ENCODE data around the gene LNPEP. TPM values are rescaled to one million over a fixed set of nuclear protein-coding genes. Genes with fewer than 3 reads are reported as not detected.

The LNPEP gene
- total RNA-seq, 4 donors from 2014 or later: 7.2 to 40.5 (median 34.8) TPM

DNA sequence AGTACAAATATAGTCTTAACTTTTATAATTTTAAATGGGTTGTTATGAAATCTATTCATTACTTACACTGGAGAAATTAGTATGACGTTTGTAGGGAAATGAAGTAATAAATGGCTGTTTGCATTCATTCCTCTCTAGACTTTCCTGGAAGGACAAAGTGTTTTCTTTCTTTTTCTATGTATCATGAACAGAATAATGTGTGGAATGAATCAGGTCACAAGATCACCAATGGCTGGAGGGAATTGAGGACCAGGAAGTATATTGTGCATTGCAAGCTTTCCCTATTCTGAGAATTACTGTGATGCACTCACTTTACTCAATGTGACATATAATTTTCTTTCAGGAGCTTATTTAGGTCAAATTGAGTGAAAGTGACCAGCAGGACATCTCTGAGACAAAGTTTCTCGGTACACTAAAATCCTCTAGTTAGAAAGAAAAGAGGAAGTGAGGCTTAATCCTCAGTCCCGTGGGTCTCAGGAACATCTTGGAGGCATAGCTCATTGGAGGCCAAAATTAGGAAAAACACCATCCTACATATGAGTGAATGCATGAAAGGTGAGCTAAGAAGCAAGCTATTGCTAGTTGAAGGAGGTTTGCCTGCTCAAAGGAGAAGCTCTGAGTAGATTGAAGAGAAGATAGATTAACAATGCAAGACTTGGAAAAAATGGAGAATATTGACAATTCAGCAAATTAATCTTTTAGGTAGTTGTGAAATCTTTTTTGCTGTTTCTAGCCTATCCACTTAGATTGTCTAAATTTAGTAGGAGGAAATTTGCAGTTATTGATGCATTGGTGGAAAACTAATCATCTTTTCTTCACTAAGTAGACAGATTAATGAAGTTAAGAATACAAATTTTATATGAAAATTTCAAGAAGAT lies 31.6 kb upstream of the LNPEP start:
- intact Hi-C loops (cut with DNase I; ENCODE audit: low total_unique reads): no loop called here
- peaks cover 0 to 40% (median 11%) of the 10 kb centered on the region in 4 donors for H3K36me3 ChIP-seq
- WGBS, 2 donors (ENCODE audit: low coverage in 1 of 2): 59 to 87% methylated on average over 3 of the region's 3 CpGs

DNA sequence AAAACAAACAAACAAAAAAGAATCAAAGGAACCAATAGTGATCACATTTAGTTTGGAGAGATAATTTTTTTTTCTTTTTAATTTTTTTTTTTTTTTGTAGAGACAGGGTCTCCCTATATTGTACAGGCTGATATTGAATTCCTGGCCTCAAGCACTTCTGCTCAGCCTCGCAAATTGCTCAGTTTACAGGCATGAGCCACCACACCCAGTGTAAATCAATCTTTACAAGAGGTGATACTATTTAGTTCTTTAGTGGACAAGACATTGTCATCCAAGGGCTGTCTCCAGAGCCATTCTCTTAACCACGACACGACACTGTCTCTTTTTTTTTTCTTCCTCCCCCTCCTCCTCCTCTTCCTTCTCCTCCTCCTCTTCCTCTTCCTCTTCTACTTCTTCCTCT lies 30.0 kb upstream of the LNPEP start:
- Histone ChIP-seq H3K9me3 (no peaks in the 10 kb centered on the region), H3K36me3 (peaks cover 0 to 30% (median 15%) of the 10 kb centered on the region in 4 donors), H3K27me3 (no peaks in the 10 kb centered on the region), H3K4me3 (no peak overlapping the region), H3K27ac (no peak overlapping the region), H3K4me1 (no peaks in the 10 kb centered on the region)
- 80 to 91% methylated on average over 3 of the region's 3 CpGs for WGBS, 2 donors (ENCODE audit: low coverage in 1 of 2)
- intact Hi-C loops (cut with DNase I; ENCODE audit: low total_unique reads) (no loop called here), in situ Hi-C loops (cut with MboI; ENCODE audit: low pct_ligation_motif_present in 1 of 4, low pct_unique_long_range_greater_than_20kb in 1 of 4, low sequenced_read_pairs in 3 of 4) (no loop called here)
- TF ChIP-seq, protein P1, sequence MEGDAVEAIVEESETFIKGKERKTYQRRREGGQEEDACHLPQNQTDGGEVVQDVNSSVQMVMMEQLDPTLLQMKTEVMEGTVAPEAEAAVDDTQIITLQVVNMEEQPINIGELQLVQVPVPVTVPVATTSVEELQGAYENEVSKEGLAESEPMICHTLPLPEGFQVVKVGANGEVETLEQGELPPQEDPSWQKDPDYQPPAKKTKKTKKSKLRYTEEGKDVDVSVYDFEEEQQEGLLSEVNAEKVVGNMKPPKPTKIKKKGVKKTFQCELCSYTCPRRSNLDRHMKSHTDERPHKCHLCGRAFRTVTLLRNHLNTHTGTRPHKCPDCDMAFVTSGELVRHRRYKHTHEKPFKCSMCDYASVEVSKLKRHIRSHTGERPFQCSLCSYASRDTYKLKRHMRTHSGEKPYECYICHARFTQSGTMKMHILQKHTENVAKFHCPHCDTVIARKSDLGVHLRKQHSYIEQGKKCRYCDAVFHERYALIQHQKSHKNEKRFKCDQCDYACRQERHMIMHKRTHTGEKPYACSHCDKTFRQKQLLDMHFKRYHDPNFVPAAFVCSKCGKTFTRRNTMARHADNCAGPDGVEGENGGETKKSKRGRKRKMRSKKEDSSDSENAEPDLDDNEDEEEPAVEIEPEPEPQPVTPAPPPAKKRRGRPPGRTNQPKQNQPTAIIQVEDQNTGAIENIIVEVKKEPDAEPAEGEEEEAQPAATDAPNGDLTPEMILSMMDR (IDR thresholded peaks at IDR 0.05): no peak
- TF ChIP-seq POLR2AphosphoS5 (IDR thresholded peaks at IDR 0.05): no peak
- TF ChIP-seq POLR2A (IDR thresholded peaks at IDR 0.05): no peak
- TF ChIP-seq EP300 (IDR thresholded peaks at IDR 0.05; ENCODE audit: low read depth): no peak
- no peak for DNase-seq

More for the DNA sequence above, 31.6 kb upstream of the LNPEP start:
- in situ Hi-C loops (cut with MboI; ENCODE audit: low pct_ligation_motif_present in 1 of 4, low pct_unique_long_range_greater_than_20kb in 1 of 4, low sequenced_read_pairs in 3 of 4): no loop called here
- Histone ChIP-seq H3K27me3 (no peaks in the 10 kb centered on the region), H3K4me3 (no peak overlapping the region), H3K9me3 (no peaks in the 10 kb centered on the region), H3K27ac (no peak overlapping the region), H3K4me1 (no peaks in the 10 kb centered on the region)
- no peak for DNase-seq
- TF ChIP-seq POLR2A (IDR thresholded peaks at IDR 0.05) (no peak), POLR2AphosphoS5 (IDR thresholded peaks at IDR 0.05) (no peak), EP300 (IDR thresholded peaks at IDR 0.05; ENCODE audit: low read depth) (no peak)
- TF ChIP-seq, protein P1 (IDR thresholded peaks at IDR 0.05): no peak

DNA sequence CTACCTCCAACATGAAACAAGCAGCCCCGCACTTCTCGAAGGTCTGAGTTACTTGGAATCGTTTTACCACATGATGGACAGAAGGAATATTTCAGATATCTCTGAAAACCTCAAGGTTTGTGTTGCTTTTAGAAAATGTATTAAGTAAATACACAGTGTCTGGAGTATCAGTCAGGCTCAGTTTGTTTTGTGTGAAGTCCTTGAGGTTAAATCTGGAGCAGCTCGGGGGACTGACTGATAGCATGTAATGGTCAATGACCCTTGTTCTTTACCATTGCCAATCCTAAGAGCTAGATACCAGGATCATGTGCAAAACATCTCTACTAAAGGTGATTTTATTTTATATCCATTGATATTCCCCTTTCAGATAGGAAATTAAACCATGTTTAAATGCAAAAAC lies 26.9 kb upstream of the LNPEP start:
- H3K4me1 ChIP-seq: no peaks in the 10 kb centered on the region
- intact Hi-C loops (cut with DNase I; ENCODE audit: low total_unique reads): no loop called here
- H3K4me3 ChIP-seq: no peak overlapping the region
- H3K36me3 ChIP-seq: peaks cover 0 to 13% (median 6%) of the 10 kb centered on the region in 4 donors
- H3K27me3 ChIP-seq: no peaks in the 10 kb centered on the region
- 89 to 90% methylated on average over 4 of the region's 4 CpGs for WGBS, 2 donors (ENCODE audit: low coverage in 1 of 2)
- TF ChIP-seq EP300 (IDR thresholded peaks at IDR 0.05; ENCODE audit: low read depth) (no peak), POLR2A (IDR thresholded peaks at IDR 0.05) (no peak), POLR2AphosphoS5 (IDR thresholded peaks at IDR 0.05) (no peak)
- TF ChIP-seq, protein P1 (IDR thresholded peaks at IDR 0.05): no peak
- in situ Hi-C loops (cut with MboI; ENCODE audit: low pct_ligation_motif_present in 1 of 4, low pct_unique_long_range_greater_than_20kb in 1 of 4, low sequenced_read_pairs in 3 of 4): no loop called here
- no peak overlapping the region for H3K27ac ChIP-seq
- no peak for DNase-seq
- H3K9me3 ChIP-seq: no peaks in the 10 kb centered on the region

DNA sequence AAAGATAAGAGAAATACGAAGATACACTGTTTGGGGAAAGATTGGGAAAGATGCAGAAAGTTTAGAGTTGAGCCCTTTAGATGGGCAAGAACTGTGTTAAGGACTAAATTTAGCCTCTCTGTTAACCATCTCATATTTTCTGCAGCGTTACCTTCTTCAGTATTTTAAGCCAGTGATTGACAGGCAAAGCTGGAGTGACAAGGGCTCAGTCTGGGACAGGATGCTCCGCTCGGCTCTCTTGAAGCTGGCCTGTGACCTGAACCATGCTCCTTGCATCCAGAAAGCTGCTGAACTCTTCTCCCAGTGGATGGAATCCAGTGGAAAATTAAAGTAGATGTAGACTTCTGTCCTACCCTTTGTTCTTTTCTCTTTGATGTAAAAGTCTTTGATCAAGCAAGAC lies 26.4 kb upstream of the LNPEP start:
- Histone ChIP-seq H3K36me3 (peaks cover 0 to 13% (median 6%) of the 10 kb centered on the region in 4 donors), H3K27me3 (no peaks in the 10 kb centered on the region), H3K4me3 (no peak overlapping the region), H3K27ac (no peak overlapping the region), H3K4me1 (no peaks in the 10 kb centered on the region), H3K9me3 (no peaks in the 10 kb centered on the region)
- in situ Hi-C loops (cut with MboI; ENCODE audit: low pct_ligation_motif_present in 1 of 4, low pct_unique_long_range_greater_than_20kb in 1 of 4, low sequenced_read_pairs in 3 of 4): no loop called here
- DNase-seq: no peak
- TF ChIP-seq POLR2AphosphoS5 (IDR thresholded peaks at IDR 0.05): no peak
- TF ChIP-seq, protein P1 (IDR thresholded peaks at IDR 0.05): no peak
- TF ChIP-seq POLR2A (IDR thresholded peaks at IDR 0.05): no peak
- no peak for TF ChIP-seq EP300 (IDR thresholded peaks at IDR 0.05; ENCODE audit: low read depth)
- 90 to 97% methylated on average over 4 of the region's 4 CpGs for WGBS, 2 donors (ENCODE audit: low coverage in 1 of 2)
- intact Hi-C loops (cut with DNase I; ENCODE audit: low total_unique reads): no loop called here
